GM12878 (cell line): ENCODE results near the gene LYPLA2. TPM values are rescaled to one million over a fixed set of nuclear protein-coding genes. Genes with fewer than 3 reads are reported as not detected.

Source experiments
- BCL11A ChIP-seq: IDR thresholded peaks from 2 replicates; pipeline ENCODE4 v1.6.1; 2011; ENCODE audit warnings: low read depth, low read length
- JUNB ChIP-seq: IDR thresholded peaks from 2 replicates; pipeline ENCODE4 v1.6.1; 2016; ENCODE audit warnings: antibody characterized with exemption, mild to moderate bottlenecking
- KAT2A ChIP-seq: conservative IDR thresholded peaks from 2 replicates; pipeline ENCODE4 v1.6.1; 2011; ENCODE audit warnings: low read depth, low read length; ENCODE audit not compliant: control insufficient read depth
- MTA2 ChIP-seq: fragments of 450-650 bp; IDR thresholded peaks from 2 replicates; pipeline ENCODE4 v1.6.1; 2016; ENCODE audit warnings: low read depth, mild to moderate bottlenecking, moderate library complexity
- NR2F1 ChIP-seq: fragments of 450-650 bp; conservative IDR thresholded peaks from 2 replicates; pipeline ENCODE4 v1.6.1; 2017; ENCODE audit warnings: mild to moderate bottlenecking
- POLR2A ChIP-seq: IDR thresholded peaks from 2 replicates; pipeline ENCODE4 v1.6.1; 2011; ENCODE audit warnings: low read depth, mild to moderate bottlenecking, low read length
- polyA plus RNA-seq, 11 experiments: library from polyadenylated mRNA; depleted of rRNA in 4 of 11; unstranded in 6 of 11; stranded (reverse) in 5 of 11; fragments of >200 nt; fragmentation: Nextera tagmentation in 4 of 11; fragmentation: Illumina TruSeq in 1 of 11; extraction: Ambion mirVana in 4 of 11; extraction: Trizol in 1 of 11; gene quantifications; 1 replicate in 1 of 11; 2 replicates in 10 of 11; pipeline versions ENCODE4 v1.2.1 to v1.2.3, GENCODE V29; 2011 to 2016; ENCODE audit warnings: inconsistent platforms in 2 of 11, missing spikeins in 2 of 11, low read depth in 1 of 11
- total RNA-seq, 4 experiments: library from RNA; depleted of rRNA in 3 of 4; stranded (reverse); fragments of >200 nt in 3 of 4; fragmentation: Illumina TruSeq in 1 of 4; extraction: Trizol in 1 of 4; gene quantifications; 2 replicates each; pipeline versions ENCODE4 v1.2.1 to v1.2.3, GENCODE V29; 2013 to 2021
- TF ChIP-seq, protein P1 (sequence below): fragments of 450-650 bp; IDR thresholded peaks from 2 replicates; pipeline ENCODE4 v1.6.1; 2016; ENCODE audit warnings: mild to moderate bottlenecking
- TF ChIP-seq, protein P2 (sequence below): fragments of 450-650 bp; IDR thresholded peaks from 2 replicates; pipeline ENCODE4 v1.6.1; 2016; ENCODE audit warnings: mild to moderate bottlenecking, moderate library complexity, borderline replicate concordance

LYPLA2 gene
- total and polyA plus RNA-seq, 10 of the 15 experiments (the other 5 are each of a cell fraction or from before 2014, with no cell fraction given) = 2.7 to 129 (median 62.3) TPM

GRCh38 chr1:23798662-23799142 lies 7.8 kb downstream of the LYPLA2 start (continued):
- TF ChIP-seq, protein P1, sequence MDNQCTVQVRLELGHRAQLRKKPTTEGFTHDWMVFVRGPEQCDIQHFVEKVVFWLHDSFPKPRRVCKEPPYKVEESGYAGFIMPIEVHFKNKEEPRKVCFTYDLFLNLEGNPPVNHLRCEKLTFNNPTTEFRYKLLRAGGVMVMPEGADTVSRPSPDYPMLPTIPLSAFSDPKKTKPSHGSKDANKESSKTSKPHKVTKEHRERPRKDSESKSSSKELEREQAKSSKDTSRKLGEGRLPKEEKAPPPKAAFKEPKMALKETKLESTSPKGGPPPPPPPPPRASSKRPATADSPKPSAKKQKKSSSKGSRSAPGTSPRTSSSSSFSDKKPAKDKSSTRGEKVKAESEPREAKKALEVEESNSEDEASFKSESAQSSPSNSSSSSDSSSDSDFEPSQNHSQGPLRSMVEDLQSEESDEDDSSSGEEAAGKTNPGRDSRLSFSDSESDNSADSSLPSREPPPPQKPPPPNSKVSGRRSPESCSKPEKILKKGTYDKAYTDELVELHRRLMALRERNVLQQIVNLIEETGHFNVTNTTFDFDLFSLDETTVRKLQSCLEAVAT = peak; percentile 29; the same call in 1 of the 2 replicates
- TF ChIP-seq MTA2 = no peak
- TF ChIP-seq KAT2A = no peak
- TF ChIP-seq, protein P2, sequence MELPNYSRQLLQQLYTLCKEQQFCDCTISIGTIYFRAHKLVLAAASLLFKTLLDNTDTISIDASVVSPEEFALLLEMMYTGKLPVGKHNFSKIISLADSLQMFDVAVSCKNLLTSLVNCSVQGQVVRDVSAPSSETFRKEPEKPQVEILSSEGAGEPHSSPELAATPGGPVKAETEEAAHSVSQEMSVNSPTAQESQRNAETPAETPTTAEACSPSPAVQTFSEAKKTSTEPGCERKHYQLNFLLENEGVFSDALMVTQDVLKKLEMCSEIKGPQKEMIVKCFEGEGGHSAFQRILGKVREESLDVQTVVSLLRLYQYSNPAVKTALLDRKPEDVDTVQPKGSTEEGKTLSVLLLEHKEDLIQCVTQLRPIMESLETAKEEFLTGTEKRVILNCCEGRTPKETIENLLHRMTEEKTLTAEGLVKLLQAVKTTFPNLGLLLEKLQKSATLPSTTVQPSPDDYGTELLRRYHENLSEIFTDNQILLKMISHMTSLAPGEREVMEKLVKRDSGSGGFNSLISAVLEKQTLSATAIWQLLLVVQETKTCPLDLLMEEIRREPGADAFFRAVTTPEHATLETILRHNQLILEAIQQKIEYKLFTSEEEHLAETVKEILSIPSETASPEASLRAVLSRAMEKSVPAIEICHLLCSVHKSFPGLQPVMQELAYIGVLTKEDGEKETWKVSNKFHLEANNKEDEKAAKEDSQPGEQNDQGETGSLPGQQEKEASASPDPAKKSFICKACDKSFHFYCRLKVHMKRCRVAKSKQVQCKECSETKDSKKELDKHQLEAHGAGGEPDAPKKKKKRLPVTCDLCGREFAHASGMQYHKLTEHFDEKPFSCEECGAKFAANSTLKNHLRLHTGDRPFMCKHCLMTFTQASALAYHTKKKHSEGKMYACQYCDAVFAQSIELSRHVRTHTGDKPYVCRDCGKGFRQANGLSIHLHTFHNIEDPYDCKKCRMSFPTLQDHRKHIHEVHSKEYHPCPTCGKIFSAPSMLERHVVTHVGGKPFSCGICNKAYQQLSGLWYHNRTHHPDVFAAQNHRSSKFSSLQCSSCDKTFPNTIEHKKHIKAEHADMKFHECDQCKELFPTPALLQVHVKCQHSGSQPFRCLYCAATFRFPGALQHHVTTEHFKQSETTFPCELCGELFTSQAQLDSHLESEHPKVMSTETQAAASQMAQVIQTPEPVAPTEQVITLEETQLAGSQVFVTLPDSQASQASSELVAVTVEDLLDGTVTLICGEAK = no peak
- TF ChIP-seq JUNB = no peak
- no peak for TF ChIP-seq NR2F1
- TF ChIP-seq BCL11A = no peak
- TF ChIP-seq POLR2A = 0 out of 2 replicates have a peak, but pooled peaks have one; percentile 15
- TF ChIP-seq, all 136 proteins: peak for 4
